ENCODE data around the gene ZBTB9. TPM values are rescaled to one million over a fixed set of nuclear protein-coding genes. Genes with fewer than 3 reads are reported as not detected.
A peak's percentile ranks its signal among the peaks of the same experiment; 100 is the strongest.

ZBTB9 gene
- polyA plus RNA-seq, 3 donors = 0.42 to 2.0 (median 1.1) TPM

DNA sequence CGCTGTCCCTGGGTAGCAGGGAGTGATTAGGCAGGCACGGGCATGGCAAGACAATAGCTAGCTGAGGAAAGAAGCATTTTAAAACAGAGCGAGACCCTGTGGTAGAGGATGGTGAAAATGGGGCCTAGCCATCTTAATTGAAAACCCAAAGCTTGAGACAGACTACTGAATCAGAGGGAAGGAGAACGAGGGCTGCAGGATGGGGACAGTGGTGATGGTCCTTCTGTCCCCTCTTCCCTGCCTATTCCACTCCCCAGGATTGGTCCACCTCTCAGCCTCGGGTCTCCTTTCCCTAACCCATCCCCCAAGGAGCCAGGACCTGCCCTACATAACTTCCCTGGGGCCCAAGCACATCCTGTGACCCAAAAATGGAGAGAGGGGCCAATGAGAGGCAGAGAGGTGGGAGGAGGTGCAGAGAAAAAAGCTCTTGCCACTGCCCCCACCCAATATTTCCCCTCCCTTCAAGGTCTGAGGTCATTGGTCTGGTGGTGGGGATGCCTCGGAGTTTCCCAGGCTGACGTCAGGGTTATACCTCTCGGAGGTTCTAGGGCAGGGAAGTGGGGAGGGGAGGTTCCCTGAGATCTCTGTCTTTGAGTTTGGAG, 35.6 kb upstream of the ZBTB9 start:
- Mint-ChIP-seq H3K4me3 (peak overlapping the region; percentile 86 to 87), H3K27ac (peak overlapping the region; percentile 95 to 98 (median 96)), H3K4me1 (peaks cover 42% of the 10 kb centered on the region), H3K27me3 (ENCODE audit: low read depth in 3 of 3) (peaks cover 3 to 21% (median 16%) of the 10 kb centered on the region in 3 donors), H3K36me3 (peaks cover 27 to 30% of the 10 kb centered on the region in 2 donors), H3K9me3 (peaks cover 0 to 2% (median 0%) of the 10 kb centered on the region in 7 donors)
- H2AFZ ChIP-seq (ENCODE audit: insufficient read depth, low read depth, low read length, poor library complexity, severe bottlenecking) = peak overlapping the region; percentile 66
- WGBS (ENCODE audit: insufficient coverage) = 51% methylated on average over 5 of the region's 8 CpGs
- intact Hi-C loops (cut with micrococcal nuclease) = loop anchor here in 1 of 2 donors (5.0 to 10.0 kb wide), 3 partner anchors 34 to 214 kb away; partner anchors contain the start of genes HSD17B8, RING1, RXRB and SLC39A7
- DNase-seq = peak in 1 of 3 donors; percentile 72
- peak overlapping the region; percentile 71 for H3K4me2 ChIP-seq (replicated peaks; ENCODE audit: extremely low read depth, low read length, poor library complexity, severe bottlenecking)
- peaks cover 24% of the 10 kb centered on the region for H3K79me2 ChIP-seq (ENCODE audit: insufficient read depth, low read length)
- H3K27me3 ChIP-seq (ENCODE audit: control insufficient read depth in 2 of 2, insufficient read depth in 2 of 2, low read length in 2 of 2) = no peaks in the 10 kb centered on the region
- peak overlapping the region; percentile 72 for H3K9ac ChIP-seq (ENCODE audit: insufficient read depth, low read length, poor library complexity, severe bottlenecking)
- peak overlapping the region; percentile 60 to 97 for H3K27ac ChIP-seq (ENCODE audit: low read depth in 1 of 2, low read length in 2 of 2)
- H3K4me1 ChIP-seq (ENCODE audit: control insufficient read depth in 1 of 2, insufficient read depth in 2 of 2, low read length in 2 of 2) = peaks cover 29 to 51% of the 10 kb centered on the region in 2 donors
- TF ChIP-seq, protein P1, sequence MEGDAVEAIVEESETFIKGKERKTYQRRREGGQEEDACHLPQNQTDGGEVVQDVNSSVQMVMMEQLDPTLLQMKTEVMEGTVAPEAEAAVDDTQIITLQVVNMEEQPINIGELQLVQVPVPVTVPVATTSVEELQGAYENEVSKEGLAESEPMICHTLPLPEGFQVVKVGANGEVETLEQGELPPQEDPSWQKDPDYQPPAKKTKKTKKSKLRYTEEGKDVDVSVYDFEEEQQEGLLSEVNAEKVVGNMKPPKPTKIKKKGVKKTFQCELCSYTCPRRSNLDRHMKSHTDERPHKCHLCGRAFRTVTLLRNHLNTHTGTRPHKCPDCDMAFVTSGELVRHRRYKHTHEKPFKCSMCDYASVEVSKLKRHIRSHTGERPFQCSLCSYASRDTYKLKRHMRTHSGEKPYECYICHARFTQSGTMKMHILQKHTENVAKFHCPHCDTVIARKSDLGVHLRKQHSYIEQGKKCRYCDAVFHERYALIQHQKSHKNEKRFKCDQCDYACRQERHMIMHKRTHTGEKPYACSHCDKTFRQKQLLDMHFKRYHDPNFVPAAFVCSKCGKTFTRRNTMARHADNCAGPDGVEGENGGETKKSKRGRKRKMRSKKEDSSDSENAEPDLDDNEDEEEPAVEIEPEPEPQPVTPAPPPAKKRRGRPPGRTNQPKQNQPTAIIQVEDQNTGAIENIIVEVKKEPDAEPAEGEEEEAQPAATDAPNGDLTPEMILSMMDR (IDR thresholded peaks at IDR 0.05) = no peak
- H3K36me3 ChIP-seq (replicated peaks in 1 of 2; ENCODE audit: control insufficient read depth in 1 of 2, insufficient read depth in 2 of 2, low read length in 2 of 2) = peaks cover 1 to 23% of the 10 kb centered on the region in 2 donors
- peak overlapping the region; percentile 22 to 69 (median 31) for H3K4me3 ChIP-seq (replicated peaks in 1 of 3; ENCODE audit: low read depth in 2 of 3, low read length in 3 of 3)
- H3K9me3 ChIP-seq (replicated peaks in 1 of 2; ENCODE audit: control insufficient read depth in 1 of 2, insufficient read depth in 1 of 2, low read length in 2 of 2) = no peaks in the 10 kb centered on the region
- H4K20me1 ChIP-seq (ENCODE audit: insufficient read depth, low read length) = peaks cover 4% of the 10 kb centered on the region

DNA sequence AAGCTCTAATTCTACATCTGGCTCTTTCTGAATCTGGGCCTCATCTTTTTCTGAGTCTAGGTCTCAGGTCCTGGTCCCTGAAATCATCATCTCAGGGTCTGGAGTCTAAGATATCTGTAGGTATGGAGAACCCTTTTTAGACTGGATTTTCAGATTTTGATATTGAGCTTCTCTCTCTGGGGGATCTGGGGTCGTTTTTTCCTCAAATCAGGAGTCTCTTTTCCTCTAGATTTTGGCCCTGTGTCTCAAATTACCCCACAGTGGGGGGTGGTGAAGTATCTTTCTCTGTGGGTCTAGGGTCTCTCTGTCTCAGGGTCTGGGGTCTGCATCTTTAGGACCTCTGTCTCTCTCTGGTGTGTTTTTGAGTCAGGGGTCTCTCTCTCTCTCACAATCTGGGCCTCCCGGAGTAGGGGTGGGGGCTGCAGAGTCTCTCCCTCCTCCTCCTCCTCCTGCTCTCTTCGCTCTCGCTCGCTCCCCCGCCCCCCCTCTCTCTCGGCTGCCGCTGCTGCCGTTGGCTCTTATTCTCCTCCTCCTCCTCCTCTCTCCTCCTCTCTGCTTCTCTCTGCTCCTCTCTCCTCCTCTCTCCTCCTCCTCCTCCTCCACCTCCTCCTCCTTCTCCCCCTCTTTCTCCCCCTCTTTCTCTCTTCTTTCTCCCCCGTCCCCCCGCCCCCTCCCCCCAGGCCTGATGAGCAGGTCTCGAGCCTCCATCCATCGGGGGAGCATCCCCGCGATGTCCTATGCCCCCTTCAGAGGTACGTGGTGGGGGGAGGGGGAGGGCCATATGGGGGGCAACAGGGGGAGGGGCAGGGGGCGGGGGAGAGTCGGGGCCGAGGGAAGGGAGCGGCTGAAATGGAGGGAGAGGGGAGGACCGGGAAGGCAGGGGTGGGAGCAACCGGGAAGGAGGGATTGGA, 34.5 kb upstream of the ZBTB9 start, which contains the start of gene SYNGAP1:
Gene SYNGAP1 (plus strand): TSS at position 486 of the 911 bp plus-strand sequence. CDS start 200 bp downstream, at position 686.
- H3K4me3 ChIP-seq (replicated peaks in 1 of 3; ENCODE audit: low read depth in 2 of 3, low read length in 3 of 3) = peak within 1 kb of the TSS in 1 of 3 experiments; percentile 69
- intact Hi-C loops (cut with micrococcal nuclease) = loop anchor here in 1 of 2 donors (5.0 to 10.0 kb wide), 3 partner anchors 32 to 215 kb away; partner anchors contain the start of genes HSD17B8, RING1, RXRB and SLC39A7
- H3K9me3 ChIP-seq (replicated peaks in 1 of 2; ENCODE audit: control insufficient read depth in 1 of 2, insufficient read depth in 1 of 2, low read length in 2 of 2) = no peaks in the 10 kb centered on the region
- TF ChIP-seq, protein P1 (IDR thresholded peaks at IDR 0.05) = no peak
- Mint-ChIP-seq H3K9me3 (peaks cover 0 to 3% (median 0%) of the 10 kb centered on the region in 7 donors), H3K27ac (peak within 1 kb of the TSS in 6 of 7 donors; percentile 51 to 98 (median 96)), H3K4me1 (peaks cover 46% of the 10 kb centered on the region), H3K4me3 (peak within 1 kb of the TSS in 1 of 2 donors; percentile 31), H3K27me3 (ENCODE audit: low read depth in 3 of 3) (peaks cover 4 to 26% (median 18%) of the 10 kb centered on the region in 3 donors), H3K36me3 (peaks cover 19 to 20% of the 10 kb centered on the region in 2 donors)
- peak within 1 kb of the TSS; percentile 60 to 97 for H3K27ac ChIP-seq (ENCODE audit: low read depth in 1 of 2, low read length in 2 of 2)
- H2AFZ ChIP-seq (ENCODE audit: insufficient read depth, low read depth, low read length, poor library complexity, severe bottlenecking) = peak within 1 kb of the TSS; percentile 66
- no peak for DNase-seq
- peaks cover 0 to 13% of the 10 kb centered on the region in 2 donors for H3K36me3 ChIP-seq (replicated peaks in 1 of 2; ENCODE audit: control insufficient read depth in 1 of 2, insufficient read depth in 2 of 2, low read length in 2 of 2)
- no peaks in the 10 kb centered on the region for H3K27me3 ChIP-seq (ENCODE audit: control insufficient read depth in 2 of 2, insufficient read depth in 2 of 2, low read length in 2 of 2)
- H3K9ac ChIP-seq (ENCODE audit: insufficient read depth, low read length, poor library complexity, severe bottlenecking) = no peak within 1 kb of the TSS
- H3K4me1 ChIP-seq (ENCODE audit: control insufficient read depth in 1 of 2, insufficient read depth in 2 of 2, low read length in 2 of 2) = peaks cover 33 to 51% of the 10 kb centered on the region in 2 donors
- peaks cover 24% of the 10 kb centered on the region for H3K79me2 ChIP-seq (ENCODE audit: insufficient read depth, low read length)
- peak within 1 kb of the TSS; percentile 71 for H3K4me2 ChIP-seq (replicated peaks; ENCODE audit: extremely low read depth, low read length, poor library complexity, severe bottlenecking)
- 2% methylated on average over 9 of the region's 22 CpGs for WGBS (ENCODE audit: insufficient coverage)
- H4K20me1 ChIP-seq (ENCODE audit: insufficient read depth, low read length) = peaks cover 3% of the 10 kb centered on the region
